HCT116 (cell line): ENCODE data around the gene SOCS1.
"Not testable (repeated sequence)": the region's sequence is repeated elsewhere in the genome, so short reads cannot be mapped to it uniquely, and the experiment has no call there.

Experiments
- CEBPB ChIP-seq: IDR thresholded peaks from 2 replicates; pipeline ENCODE4 v1.6.1; 2012; ENCODE audit warnings: low read depth
- EGR1 ChIP-seq: IDR thresholded peaks from 2 replicates; pipeline ENCODE4 v1.6.1; 2012; ENCODE audit warnings: low read depth
- EZH2phosphoT487 ChIP-seq: fragments of 200-600 bp; IDR thresholded peaks from 2 replicates; pipeline ENCODE4 v1.6.1; 2018; ENCODE audit warnings: antibody characterized with exemption, borderline replicate concordance
- MAX ChIP-seq: IDR thresholded peaks from 2 replicates; pipeline ENCODE4 v1.6.1; 2012
- POLR2A ChIP-seq: IDR thresholded peaks from 2 replicates; pipeline ENCODE4 v1.7.0; 2011; ENCODE audit warnings: borderline replicate concordance; ENCODE audit not compliant: insufficient read depth, insufficient read length; ENCODE audit errors: extremely low read depth
- POLR2AphosphoS5 ChIP-seq: IDR thresholded peaks from 2 replicates; pipeline ENCODE4 v1.6.1; 2011; ENCODE audit warnings: mild to moderate bottlenecking, low read depth, low read length, moderate library complexity
- SRF ChIP-seq: IDR thresholded peaks from 2 replicates; pipeline ENCODE4 v1.6.1; 2012; ENCODE audit warnings: low read depth
- TCF7L2 ChIP-seq: IDR thresholded peaks from 2 replicates; pipeline ENCODE4 v1.7.0; 2011; ENCODE audit warnings: borderline replicate concordance, inconsistent platforms; ENCODE audit not compliant: insufficient read depth, insufficient read length; ENCODE audit errors: extremely low read depth
- TF ChIP-seq, protein P1 (sequence below), 3 experiments: fragments of 200-600 bp in 1 of 3; sonication (generic) in 1 of 3; IDR thresholded peaks in 2 of 3; conservative IDR thresholded peaks in 1 of 3; 2 replicates each; pipeline ENCODE4 v1.5.1; 2012 to 2017; ENCODE audit warnings: low read depth in 2 of 3, low read length in 2 of 3, antibody characterized with exemption in 1 of 3, borderline replicate concordance in 1 of 3, control low read depth in 1 of 3, mild to moderate bottlenecking in 1 of 3, mixed read lengths in 1 of 3, mixed run types in 1 of 3, moderate library complexity in 1 of 3; ENCODE audit not compliant: insufficient read depth in 1 of 3
- TF ChIP-seq, protein P2 (sequence below): IDR thresholded peaks from 2 replicates; pipeline ENCODE4 v1.6.1; 2012; ENCODE audit warnings: low read depth

DNA sequence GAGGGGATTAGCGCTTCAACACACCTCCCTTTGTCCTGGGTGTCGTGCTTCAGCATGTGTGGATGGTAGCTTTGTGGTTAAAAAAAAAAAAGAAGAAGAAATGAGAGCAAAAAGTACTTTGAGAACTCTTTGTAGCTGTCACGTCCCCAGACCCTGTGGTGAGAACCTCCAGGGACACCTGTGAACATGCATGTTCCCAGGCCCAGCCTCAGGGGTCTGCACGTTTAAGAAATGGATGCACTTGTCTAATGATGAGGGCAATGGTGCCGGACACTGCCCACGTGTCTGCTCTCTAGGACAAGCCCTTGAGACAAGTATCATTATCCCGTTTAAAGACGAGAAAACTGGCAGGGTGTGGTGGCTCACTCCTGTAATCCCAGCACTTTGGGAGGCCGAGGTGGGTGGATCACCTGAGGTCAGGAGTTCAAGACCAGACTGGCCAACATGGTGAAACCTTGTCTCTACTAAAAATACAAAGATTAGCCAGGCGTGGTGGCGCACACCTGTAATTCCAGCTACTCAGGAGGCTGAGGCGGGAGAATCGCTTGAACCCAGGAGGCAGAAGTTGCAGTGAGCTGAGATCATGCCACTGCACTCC lies 43.0 kb upstream of the SOCS1 start:
- not testable (repeated sequence) for TF ChIP-seq POLR2A, TCF7L2, MAX, EGR1, CEBPB, SRF, POLR2AphosphoS5, EZH2phosphoT487
- TF ChIP-seq, protein P1, sequence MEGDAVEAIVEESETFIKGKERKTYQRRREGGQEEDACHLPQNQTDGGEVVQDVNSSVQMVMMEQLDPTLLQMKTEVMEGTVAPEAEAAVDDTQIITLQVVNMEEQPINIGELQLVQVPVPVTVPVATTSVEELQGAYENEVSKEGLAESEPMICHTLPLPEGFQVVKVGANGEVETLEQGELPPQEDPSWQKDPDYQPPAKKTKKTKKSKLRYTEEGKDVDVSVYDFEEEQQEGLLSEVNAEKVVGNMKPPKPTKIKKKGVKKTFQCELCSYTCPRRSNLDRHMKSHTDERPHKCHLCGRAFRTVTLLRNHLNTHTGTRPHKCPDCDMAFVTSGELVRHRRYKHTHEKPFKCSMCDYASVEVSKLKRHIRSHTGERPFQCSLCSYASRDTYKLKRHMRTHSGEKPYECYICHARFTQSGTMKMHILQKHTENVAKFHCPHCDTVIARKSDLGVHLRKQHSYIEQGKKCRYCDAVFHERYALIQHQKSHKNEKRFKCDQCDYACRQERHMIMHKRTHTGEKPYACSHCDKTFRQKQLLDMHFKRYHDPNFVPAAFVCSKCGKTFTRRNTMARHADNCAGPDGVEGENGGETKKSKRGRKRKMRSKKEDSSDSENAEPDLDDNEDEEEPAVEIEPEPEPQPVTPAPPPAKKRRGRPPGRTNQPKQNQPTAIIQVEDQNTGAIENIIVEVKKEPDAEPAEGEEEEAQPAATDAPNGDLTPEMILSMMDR (IDR thresholded peaks at IDR 0.05 in 2 of 3, conservative IDR thresholded peaks at IDR 0.05 in 1 of 3; ENCODE audit: borderline replicate concordance in 1 of 3, insufficient read depth in 1 of 3, low read depth in 2 of 3, low read length in 2 of 3) = not testable (repeated sequence)
- TF ChIP-seq, protein P2, sequence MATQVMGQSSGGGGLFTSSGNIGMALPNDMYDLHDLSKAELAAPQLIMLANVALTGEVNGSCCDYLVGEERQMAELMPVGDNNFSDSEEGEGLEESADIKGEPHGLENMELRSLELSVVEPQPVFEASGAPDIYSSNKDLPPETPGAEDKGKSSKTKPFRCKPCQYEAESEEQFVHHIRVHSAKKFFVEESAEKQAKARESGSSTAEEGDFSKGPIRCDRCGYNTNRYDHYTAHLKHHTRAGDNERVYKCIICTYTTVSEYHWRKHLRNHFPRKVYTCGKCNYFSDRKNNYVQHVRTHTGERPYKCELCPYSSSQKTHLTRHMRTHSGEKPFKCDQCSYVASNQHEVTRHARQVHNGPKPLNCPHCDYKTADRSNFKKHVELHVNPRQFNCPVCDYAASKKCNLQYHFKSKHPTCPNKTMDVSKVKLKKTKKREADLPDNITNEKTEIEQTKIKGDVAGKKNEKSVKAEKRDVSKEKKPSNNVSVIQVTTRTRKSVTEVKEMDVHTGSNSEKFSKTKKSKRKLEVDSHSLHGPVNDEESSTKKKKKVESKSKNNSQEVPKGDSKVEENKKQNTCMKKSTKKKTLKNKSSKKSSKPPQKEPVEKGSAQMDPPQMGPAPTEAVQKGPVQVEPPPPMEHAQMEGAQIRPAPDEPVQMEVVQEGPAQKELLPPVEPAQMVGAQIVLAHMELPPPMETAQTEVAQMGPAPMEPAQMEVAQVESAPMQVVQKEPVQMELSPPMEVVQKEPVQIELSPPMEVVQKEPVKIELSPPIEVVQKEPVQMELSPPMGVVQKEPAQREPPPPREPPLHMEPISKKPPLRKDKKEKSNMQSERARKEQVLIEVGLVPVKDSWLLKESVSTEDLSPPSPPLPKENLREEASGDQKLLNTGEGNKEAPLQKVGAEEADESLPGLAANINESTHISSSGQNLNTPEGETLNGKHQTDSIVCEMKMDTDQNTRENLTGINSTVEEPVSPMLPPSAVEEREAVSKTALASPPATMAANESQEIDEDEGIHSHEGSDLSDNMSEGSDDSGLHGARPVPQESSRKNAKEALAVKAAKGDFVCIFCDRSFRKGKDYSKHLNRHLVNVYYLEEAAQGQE = not testable (repeated sequence)
